GM10266 (cell line): ENCODE measurements around the gene NUP214.

Source experiments
- DNase-seq: peaks from one replicate; pipeline ENCODE4 v3.0.0; 2012; ENCODE audit errors: extremely low spot score
- TF ChIP-seq, protein P1 (sequence below): IDR thresholded peaks from 2 replicates; pipeline ENCODE4 v1.5.1; 2012; ENCODE audit warnings: mild to moderate bottlenecking, low read depth; ENCODE audit not compliant: control insufficient read depth, insufficient read depth; ENCODE audit errors: missing control alignments

NUP214 gene

DNA sequence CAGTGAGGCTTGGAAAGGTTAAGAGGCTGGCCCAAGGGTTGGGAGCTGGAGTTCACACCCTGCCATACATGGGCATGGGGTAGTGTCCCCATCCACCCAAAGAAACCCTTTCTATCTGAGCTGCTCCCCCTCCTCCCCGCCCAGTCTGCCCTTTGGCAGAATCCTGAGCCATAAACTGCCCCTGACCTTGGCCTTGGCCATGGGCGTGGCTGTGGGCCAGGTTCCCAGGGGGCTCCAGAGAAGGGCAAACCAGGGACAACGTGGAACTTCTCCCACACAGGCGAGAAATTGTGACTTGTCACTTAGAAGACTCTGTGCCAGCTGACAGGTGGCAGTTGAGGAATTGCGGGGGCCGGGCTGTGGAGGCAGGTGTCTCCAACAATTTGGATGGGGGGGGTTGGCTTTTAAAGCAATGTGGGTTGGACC is 146.1 kb downstream of the NUP214 start:
- DNase-seq: no peak
- TF ChIP-seq, protein P1, sequence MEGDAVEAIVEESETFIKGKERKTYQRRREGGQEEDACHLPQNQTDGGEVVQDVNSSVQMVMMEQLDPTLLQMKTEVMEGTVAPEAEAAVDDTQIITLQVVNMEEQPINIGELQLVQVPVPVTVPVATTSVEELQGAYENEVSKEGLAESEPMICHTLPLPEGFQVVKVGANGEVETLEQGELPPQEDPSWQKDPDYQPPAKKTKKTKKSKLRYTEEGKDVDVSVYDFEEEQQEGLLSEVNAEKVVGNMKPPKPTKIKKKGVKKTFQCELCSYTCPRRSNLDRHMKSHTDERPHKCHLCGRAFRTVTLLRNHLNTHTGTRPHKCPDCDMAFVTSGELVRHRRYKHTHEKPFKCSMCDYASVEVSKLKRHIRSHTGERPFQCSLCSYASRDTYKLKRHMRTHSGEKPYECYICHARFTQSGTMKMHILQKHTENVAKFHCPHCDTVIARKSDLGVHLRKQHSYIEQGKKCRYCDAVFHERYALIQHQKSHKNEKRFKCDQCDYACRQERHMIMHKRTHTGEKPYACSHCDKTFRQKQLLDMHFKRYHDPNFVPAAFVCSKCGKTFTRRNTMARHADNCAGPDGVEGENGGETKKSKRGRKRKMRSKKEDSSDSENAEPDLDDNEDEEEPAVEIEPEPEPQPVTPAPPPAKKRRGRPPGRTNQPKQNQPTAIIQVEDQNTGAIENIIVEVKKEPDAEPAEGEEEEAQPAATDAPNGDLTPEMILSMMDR: no peak

DNA sequence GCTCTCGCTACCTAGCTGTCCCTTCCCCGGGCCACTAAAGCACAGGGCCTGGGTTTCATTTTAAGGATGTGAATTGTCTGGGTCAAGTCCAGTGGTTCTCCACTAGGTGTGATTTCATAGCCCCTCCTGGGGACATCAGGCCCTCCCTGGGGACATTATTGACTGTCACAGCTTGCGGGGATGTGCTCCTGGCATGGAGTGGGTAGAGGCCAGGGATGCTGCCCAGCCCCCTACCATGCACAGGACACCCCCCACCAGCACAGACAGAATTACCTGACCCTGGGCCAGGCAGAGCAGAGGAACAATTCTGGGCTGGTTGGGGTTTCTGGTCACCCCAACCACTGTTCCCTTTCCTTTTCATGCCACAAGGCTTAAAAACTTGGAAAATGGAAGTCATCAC is 146.8 kb downstream of the NUP214 start:
- TF ChIP-seq, protein P1: no peak

DNA sequence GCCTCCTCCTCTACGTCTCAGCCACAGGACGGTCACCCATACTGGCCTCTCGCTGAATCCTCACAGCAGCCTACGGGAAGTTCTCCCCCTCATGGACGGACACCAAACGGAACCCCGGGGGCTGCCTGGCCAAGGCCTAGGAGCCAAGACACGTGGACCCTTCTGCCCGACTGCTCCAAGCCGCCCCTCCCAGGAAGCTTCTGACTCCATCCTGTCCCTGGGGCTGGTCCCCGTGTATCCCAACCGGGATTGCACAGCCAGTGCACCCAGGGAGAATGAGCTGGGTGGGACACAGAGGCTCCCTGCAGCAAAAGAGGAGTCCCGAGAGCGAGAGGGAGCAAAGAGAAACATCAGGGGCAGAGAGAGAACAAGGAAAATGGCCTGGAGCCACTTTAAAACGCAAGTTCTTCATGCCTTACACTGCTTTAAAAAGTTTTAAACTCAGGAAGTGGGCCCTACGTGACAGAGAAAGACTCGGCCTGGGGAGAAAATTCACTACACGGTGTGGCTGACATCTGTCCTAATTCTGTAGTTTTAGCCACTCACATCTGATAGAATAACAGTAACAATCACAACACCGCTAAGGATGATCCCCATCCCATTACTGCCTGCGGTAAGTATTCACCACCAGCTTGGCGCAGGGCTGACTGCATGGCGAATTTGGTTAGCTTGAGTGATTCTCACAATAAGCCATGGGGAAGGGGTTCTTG is 147.9 kb downstream of the NUP214 start:
- TF ChIP-seq, protein P1: peak; percentile 36
- DNase-seq: no peak

More for the DNA sequence above, 146.8 kb downstream of the NUP214 start:
- no peak for DNase-seq

DNA sequence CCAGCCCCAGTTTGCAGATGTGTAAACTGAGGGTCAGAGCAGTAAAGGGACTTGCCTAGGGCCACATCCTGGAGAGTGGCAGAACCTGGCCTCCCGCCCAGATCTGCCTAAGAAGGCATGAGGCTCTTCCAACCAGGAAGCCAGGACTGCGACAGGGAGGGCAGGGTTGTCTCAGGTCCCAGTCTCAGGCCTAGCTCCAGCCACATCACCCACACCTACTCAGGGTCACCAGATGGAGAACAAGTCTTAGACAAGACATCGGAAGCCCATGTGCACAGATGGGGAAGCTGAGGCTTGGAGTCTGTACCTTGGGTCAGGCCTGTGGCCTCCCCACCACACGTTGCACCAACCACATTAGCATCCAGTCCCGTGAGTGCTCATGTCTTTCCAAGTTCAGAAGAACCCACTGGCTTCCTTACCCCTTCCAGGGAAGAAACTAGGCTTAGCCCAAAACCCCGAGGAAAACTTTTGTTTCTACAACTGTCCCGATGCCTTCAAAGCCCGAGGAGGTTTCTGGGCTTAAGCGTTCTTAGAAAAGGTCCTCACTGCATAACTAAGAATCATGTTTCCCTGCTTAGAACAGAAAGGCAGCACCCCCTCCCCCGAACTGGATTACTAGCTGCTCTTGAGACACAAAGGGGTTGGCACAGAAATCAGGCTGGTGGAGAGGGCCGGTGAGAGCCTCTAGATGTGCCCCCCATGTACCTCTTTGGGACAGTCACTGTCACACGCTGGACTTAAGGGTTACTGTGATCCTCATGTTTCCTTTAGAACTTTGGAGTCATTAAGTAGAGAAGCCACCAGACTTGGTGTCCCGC is 148.7 kb downstream of the NUP214 start:
- TF ChIP-seq, protein P1: no peak
- no peak for DNase-seq

DNA sequence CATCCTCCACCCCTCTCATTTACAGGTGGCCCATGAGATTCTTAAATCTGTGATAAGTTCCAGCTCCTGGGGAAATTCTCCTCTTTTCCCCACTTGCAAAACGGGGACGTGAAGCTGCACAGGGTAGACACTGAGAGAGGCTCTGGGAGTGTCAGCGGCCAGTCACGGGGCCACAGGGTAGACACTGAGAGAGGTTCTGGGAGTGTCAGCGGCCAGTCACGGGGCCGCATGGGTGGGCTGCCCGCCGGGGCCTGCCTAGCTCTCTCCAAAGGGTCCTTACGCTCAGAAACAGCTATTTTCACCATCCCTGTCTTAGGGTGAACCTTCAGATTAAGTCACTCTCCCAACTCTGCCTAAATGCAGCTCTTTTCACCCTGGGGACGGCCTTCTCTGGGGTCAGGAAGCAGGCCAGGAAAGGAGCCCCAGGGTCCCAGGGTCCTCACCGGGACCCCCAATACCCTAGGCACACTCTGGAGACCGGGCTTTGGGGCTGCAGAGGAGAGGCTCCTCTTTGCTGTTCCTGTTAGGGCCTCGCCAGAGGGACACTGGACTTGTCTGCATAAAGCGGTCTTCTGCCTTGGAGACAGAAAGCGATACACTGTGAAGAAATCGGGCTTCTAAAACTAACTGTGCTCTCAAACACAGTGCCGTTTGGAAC is 149.4 kb downstream of the NUP214 start:
- TF ChIP-seq, protein P1: no peak

DNA sequence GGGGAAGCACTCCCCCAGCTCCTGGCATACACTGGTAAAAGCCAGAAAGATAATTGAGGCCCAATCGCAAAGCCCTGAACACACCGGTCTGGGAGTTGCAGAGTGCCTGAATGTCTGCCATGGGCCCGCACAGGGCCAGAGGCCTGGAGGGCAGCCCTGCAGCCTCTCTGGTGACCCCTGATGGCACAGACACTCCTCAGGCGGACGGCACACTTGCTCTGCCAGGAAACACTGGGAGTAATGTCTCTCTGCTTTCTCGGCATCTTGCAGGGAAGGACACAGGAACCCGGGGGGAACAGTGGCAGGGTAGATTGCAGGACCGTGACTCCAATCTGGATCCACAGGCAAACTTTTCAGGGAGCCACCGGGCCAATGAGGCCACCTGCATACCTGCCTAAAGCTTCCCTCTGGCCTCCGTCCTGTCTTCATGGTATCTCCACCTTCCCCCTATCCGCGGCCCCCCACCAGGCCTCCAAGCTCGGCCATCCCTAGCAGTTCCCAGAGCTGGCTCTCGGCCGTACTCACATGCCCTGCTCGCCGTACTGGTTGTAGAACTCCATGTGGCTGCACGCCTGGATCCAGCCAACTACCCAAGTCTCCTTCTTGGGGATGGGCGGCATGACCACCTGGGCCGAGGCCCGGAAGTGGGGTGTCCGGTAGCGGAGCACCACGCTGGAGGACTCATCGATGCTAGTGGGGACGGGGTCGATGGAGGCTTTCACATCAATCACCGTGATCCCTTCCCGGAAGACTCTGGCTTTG is 150.1 kb downstream of the NUP214 start:
- peak; percentile 65 for DNase-seq
- TF ChIP-seq, protein P1: peak; percentile 59

More for the DNA sequence above, 149.4 kb downstream of the NUP214 start:
- peak; percentile 64 for DNase-seq
